ENCODE data around the gene KLF13. TPM values are rescaled to one million over a fixed set of nuclear protein-coding genes. Genes with fewer than 3 reads are reported as not detected.

The KLF13 gene
- total RNA-seq, 2 donors from 2014 or later, result 34.5 to 69.9 TPM

- DNase-seq (peak; percentile 58), ATAC-seq (peak; percentile 4 to 21)
- intact Hi-C loops (cut with DNase I), result loop anchor here in 1 of 2 donors (10.0 kb wide), 3 partner anchors 107 to 157 kb away; no protein-coding TSS in a partner anchor
Observed at GRCh38 chr15:31327669-31328427, 1.2 kb downstream of the KLF13 start.

GRCh38 chr15:31328428-31328968, 1.9 kb downstream of the KLF13 start:
- intact Hi-C loops (cut with DNase I), result loop anchor here in 1 of 2 donors (10.0 kb wide), 3 partner anchors 106 to 156 kb away; no protein-coding TSS in a partner anchor
- ATAC-seq (peak in 1 of 2 donors; percentile 0), DNase-seq (no peak)

GRCh38 chr15:31328969-31329639, 2.5 kb downstream of the KLF13 start:
- DNase-seq, result no peak
- intact Hi-C loops (cut with DNase I), result loop anchor here in 1 of 2 donors (10.0 kb wide), 3 partner anchors 106 to 156 kb away; no protein-coding TSS in a partner anchor
- ATAC-seq, result no peak

GRCh38 chr15:31329640-31330010, 3.0 kb downstream of the KLF13 start:
- intact Hi-C loops (cut with DNase I), result loop anchor here (10.0 kb wide), 4 partner anchors 65 to 155 kb away; no protein-coding TSS in a partner anchor
- ATAC-seq (no peak), DNase-seq (no peak)

DNA sequence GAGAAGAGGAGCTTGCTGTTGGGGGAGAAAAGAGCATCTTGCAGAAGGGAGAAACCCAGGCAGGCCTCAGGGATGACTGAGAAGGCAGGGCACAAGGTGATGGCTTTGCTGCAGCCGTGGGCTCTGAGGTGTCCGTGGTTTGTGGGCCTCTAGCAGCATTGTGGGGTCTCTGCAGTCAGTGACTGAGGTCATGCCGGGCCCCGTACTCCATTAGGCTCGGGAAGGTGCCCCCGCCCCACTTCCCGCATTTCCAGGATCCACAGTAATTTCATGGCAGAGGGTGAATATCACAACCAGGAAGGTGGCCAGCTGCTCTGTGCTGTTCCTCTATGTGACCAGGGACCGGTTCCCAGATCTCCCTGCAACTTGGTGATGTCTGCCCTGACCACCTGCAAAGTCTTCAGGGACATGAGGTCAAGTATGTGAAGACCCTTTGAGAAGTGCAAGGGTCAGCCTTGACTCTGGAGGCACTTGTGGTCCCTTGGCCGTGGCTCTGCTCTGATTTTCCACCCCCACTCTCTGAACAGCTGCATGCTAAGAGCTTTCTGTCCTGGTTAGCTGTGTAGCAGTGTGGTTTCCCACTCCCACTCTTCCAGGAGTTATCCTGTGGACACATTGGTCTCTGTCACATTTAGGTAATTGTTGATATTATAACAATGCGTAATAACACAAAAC, 3.6 kb downstream of the KLF13 start:
- intact Hi-C loops (cut with DNase I), result loop anchor here in 1 of 2 donors (10.0 kb wide), 1 partner anchor 65 kb away; no protein-coding TSS in a partner anchor
- DNase-seq (no peak), ATAC-seq (no peak)

- ATAC-seq, result no peak
- intact Hi-C loops (cut with DNase I), result loop anchor here in 1 of 2 donors (10.0 kb wide), 1 partner anchor 64 kb away; no protein-coding TSS in a partner anchor
- DNase-seq, result no peak
Observed at GRCh38 chr15:31330836-31331235, 4.2 kb downstream of the KLF13 start.

GRCh38 chr15:31331389-31331788, 4.8 kb downstream of the KLF13 start:
- ATAC-seq (no peak), DNase-seq (no peak)
- intact Hi-C loops (cut with DNase I), result loop anchor here in 1 of 2 donors (10.0 kb wide), 1 partner anchor 63 kb away; no protein-coding TSS in a partner anchor

DNA sequence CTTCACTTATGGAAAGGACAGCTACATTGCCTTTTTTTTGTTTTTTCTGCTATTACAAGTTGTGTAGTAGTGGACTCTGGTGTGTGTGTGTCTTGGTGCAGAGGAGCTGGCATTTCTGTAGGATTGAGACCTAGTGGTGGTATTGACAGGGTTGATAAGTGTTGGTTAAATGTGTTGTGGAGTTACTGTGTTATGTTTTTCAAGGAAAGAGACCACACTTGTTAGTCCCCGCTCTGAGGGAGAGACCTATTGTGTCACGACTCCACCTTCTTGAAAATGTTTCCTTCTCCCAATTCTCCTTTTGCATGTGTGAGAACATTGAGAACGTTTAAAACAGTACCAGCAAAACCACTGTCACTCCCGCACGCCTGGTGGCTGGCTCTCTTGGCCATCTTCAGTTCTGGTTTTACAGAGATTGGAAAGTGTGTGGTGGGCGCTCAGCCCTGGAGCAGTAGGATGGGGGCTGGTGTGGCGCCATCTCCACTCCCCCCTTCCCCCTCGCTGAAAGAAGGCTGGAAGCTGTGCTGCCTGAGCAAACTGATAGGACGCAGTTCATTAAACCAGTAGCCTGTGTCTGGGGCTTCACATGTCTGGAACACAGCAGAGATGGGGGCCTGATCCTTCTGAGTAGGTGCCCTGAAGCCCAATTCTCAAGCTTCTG, 5.5 kb downstream of the KLF13 start:
- ATAC-seq, result no peak

GRCh38 chr15:31332681-31333071, 6.0 kb downstream of the KLF13 start:
- ATAC-seq, result no peak
- no peak for DNase-seq
- intact Hi-C loops (cut with DNase I), result loop anchor here in 1 of 2 donors (10.0 kb wide), 1 partner anchor 62 kb away; no protein-coding TSS in a partner anchor

More for the DNA sequence above, 5.5 kb downstream of the KLF13 start:
- DNase-seq, result no peak
- intact Hi-C loops (cut with DNase I), result loop anchor here in 1 of 2 donors (10.0 kb wide), 1 partner anchor 63 kb away; no protein-coding TSS in a partner anchor

DNA sequence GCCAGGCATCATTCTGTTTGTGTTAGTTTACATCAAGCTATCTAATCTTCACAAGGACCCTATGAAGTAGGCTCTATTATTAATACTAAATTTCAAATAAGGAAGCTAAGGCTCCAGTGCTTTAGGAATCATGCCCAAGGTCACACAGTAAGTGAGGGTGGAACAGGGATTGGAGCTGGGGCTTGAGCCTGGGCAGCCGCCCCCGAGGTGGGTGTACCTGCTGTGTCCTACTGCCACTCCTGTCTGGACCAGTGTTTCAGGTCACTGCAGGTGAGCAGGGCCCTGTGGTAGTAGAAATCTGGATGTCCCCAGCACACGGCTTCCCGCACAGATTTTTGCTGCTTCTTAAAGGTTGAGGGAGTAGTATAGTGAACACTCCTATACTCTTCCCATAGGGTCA, 6.5 kb downstream of the KLF13 start:
- DNase-seq (no peak), ATAC-seq (no peak)
- intact Hi-C loops (cut with DNase I), result loop anchor here in 1 of 2 donors (10.0 kb wide), 1 partner anchor 62 kb away; no protein-coding TSS in a partner anchor

- DNase-seq (no peak), ATAC-seq (no peak)
- intact Hi-C loops (cut with DNase I), result loop anchor here in 1 of 2 donors (10.0 kb wide), 1 partner anchor 61 kb away; no protein-coding TSS in a partner anchor
Observed at GRCh38 chr15:31333820-31334219, 7.2 kb downstream of the KLF13 start.

GRCh38 chr15:31335989-31336592, 9.5 kb downstream of the KLF13 start:
- ATAC-seq, result no peak

DNA sequence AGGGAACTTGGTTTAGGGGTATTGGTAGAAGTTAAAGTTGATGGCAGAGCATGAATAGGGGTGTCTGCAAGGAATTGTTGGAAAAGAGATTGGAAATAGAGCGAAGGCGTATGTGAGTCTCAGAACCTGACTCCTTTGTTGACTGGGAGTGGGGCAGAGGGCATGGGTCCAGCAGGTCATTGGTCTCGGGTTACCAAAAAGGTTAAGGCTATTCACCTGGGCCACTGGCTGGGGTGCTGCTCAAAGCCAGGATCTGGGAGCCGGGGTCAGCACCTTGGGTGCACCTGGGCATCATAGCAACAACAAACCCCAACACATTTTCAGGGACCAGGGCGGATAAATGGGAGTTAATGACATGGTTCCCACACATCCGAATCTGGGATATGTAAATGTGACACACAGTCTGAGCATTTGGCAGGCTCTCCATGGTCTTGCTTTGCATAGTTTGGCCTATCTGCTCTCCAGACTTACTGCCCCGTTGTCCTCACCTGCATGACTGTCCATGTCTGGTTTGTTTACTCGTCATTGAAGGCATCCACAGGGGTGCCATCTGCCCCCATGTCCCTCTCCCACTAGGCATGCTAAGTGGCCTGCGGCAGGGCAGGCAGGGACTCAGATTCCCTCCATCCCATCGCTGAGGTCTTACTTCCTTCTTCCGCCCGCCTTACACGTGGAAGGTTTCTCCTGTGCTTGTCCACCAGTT, 10.1 kb downstream of the KLF13 start:
- ATAC-seq (no peak), DNase-seq (no peak)
- intact Hi-C loops (cut with DNase I), result loop anchor here in 1 of 2 donors (10.0 kb wide), 1 partner anchor 58 kb away; no protein-coding TSS in a partner anchor

More at GRCh38 chr15:31335989-31336592, 9.5 kb downstream of the KLF13 start:
- DNase-seq, result no peak
- intact Hi-C loops (cut with DNase I), result loop anchor here in 1 of 2 donors (10.0 kb wide), 1 partner anchor 59 kb away; no protein-coding TSS in a partner anchor

DNA sequence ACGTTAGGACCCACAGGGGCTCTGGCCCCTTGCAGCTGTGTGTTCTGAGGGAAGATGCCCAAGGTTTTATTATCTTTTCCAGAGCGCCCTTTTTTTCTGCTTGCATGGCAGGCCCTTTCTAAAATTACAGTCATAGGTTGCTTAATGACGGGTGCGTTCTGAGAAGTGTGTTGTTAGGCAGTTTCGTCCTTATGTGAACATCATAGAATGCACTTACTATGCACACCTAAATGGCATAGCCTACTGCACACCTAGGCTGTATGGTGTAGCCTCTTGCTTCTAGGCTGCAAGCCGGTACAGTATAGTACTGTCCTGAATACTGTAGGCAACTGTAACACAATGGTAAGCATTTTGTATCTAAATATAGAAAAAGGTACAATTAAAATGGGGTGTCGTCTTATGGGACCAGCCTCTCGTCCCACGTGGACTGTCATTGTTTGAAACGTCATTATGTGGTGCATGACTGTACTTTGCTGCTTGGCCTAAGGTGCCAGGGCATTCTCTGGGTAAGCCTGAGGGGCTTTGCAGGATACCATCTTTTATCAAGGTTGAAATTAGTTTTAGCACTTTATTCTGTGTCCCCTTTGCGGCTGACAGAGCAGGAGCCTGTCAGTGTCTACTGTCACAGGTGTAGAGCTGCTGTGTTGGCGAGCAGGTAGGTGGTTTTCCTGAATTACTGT, 10.9 kb downstream of the KLF13 start:
- ATAC-seq (no peak), DNase-seq (no peak)
- intact Hi-C loops (cut with DNase I), result loop anchor here in 1 of 2 donors (10.0 kb wide), 1 partner anchor 57 kb away; no protein-coding TSS in a partner anchor

DNA sequence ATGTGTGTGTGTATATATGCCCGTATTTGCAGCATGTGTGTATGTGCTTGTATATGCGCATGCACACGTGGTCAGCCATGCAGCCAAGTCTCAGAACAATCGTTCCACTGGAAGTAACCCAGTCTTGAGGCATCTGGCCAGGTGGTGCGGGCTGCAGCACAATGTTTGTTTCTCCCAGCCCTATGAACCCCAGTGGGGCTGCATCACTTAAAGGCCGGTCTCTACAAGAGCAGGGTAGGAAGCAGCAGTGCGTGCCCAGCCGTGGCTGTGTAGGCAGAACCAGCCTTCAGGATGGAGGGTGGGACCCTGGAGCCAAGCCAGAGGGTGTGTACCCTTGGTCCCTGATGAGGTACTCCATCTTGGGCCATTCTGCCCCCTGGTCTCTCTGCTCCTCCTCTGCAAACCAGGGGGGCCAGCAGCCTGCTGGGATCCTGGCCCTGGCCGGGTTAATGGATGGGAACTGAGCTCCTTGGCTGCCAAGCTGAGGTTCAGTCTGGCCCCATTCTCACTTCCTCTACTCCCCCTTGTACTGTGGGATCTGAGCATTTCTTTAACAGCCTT, 11.8 kb downstream of the KLF13 start:
- intact Hi-C loops (cut with DNase I), result loop anchor here in 1 of 2 donors (10.0 kb wide), 1 partner anchor 56 kb away; no protein-coding TSS in a partner anchor
- DNase-seq, result no peak
- peak; percentile 31 to 38 for ATAC-seq

All from left cardiac atrium (tissue), 4 donors.